ENCODE data around the gene TIGD1. TPM values are rescaled to one million over a fixed set of nuclear protein-coding genes. Genes with fewer than 3 reads are reported as not detected.

Gene TIGD1
- total and polyA plus RNA-seq, 2 donors from 2014 or later: 4.8 to 7.0 TPM

GRCh38 chr2:232508251-232508650 lies 42.1 kb downstream of the TIGD1 start:
- Histone ChIP-seq H3K9me3 (ENCODE audit: control insufficient read depth in 2 of 3, insufficient read depth in 1 of 3, low read length in 3 of 3) (no peaks in the 10 kb centered on the region), H3K27ac (ENCODE audit: low read depth in 2 of 2, low read length in 2 of 2) (no peak overlapping the region), H3K4me1 (ENCODE audit: control insufficient read depth in 2 of 3, insufficient read depth in 2 of 3, low read depth in 1 of 3, low read length in 3 of 3) (no peaks in the 10 kb centered on the region), H3K36me3 (ENCODE audit: control insufficient read depth in 2 of 3, insufficient read depth in 3 of 3, low read length in 3 of 3) (no peaks in the 10 kb centered on the region), H3K4me3 (ENCODE audit: low read length in 3 of 3) (no peak overlapping the region), H3K9ac (ENCODE audit: low read length in 3 of 3) (no peak overlapping the region), H3K27me3 (ENCODE audit: control insufficient read depth, insufficient read depth, low read length) (peaks cover 7% of the 10 kb centered on the region)
- no peak for TF ChIP-seq CTCF (IDR thresholded peaks at IDR 0.05; ENCODE audit: borderline replicate concordance, extremely low read depth, insufficient read depth)
- intact Hi-C loops (cut with DNase I): no loop called here
- DNase-seq: no peak
- FAIRE-seq: no peak

- Histone ChIP-seq H3K4me1 (ENCODE audit: control insufficient read depth in 2 of 3, insufficient read depth in 2 of 3, low read depth in 1 of 3, low read length in 3 of 3) (no peaks in the 10 kb centered on the region), H3K36me3 (ENCODE audit: control insufficient read depth in 2 of 3, insufficient read depth in 3 of 3, low read length in 3 of 3) (no peaks in the 10 kb centered on the region), H3K27me3 (ENCODE audit: control insufficient read depth, insufficient read depth, low read length) (peaks cover 7% of the 10 kb centered on the region), H3K27ac (ENCODE audit: low read depth in 2 of 2, low read length in 2 of 2) (no peak overlapping the region), H3K9me3 (ENCODE audit: control insufficient read depth in 2 of 3, insufficient read depth in 1 of 3, low read length in 3 of 3) (no peaks in the 10 kb centered on the region), H3K4me3 (ENCODE audit: low read length in 3 of 3) (no peak overlapping the region), H3K9ac (ENCODE audit: low read length in 3 of 3) (no peak overlapping the region)
- DNase-seq (peak in 1 of 5 donors; percentile 37), FAIRE-seq (no peak)
- intact Hi-C loops (cut with DNase I): no loop called here
- no peak for TF ChIP-seq CTCF (IDR thresholded peaks at IDR 0.05; ENCODE audit: borderline replicate concordance, extremely low read depth, insufficient read depth)
Measured at GRCh38 chr2:232506709-232507108, 43.6 kb downstream of the TIGD1 start.

- no peak for TF ChIP-seq CTCF (IDR thresholded peaks at IDR 0.05; ENCODE audit: borderline replicate concordance, extremely low read depth, insufficient read depth)
- Histone ChIP-seq H3K9me3 (ENCODE audit: control insufficient read depth in 2 of 3, insufficient read depth in 1 of 3, low read length in 3 of 3) (no peaks in the 10 kb centered on the region), H3K4me1 (ENCODE audit: control insufficient read depth in 2 of 3, insufficient read depth in 2 of 3, low read depth in 1 of 3, low read length in 3 of 3) (no peaks in the 10 kb centered on the region), H3K4me3 (ENCODE audit: low read length in 3 of 3) (no peak overlapping the region), H3K36me3 (ENCODE audit: control insufficient read depth in 2 of 3, insufficient read depth in 3 of 3, low read length in 3 of 3) (no peaks in the 10 kb centered on the region), H3K9ac (ENCODE audit: low read length in 3 of 3) (no peak overlapping the region), H3K27ac (ENCODE audit: low read depth in 2 of 2, low read length in 2 of 2) (no peak overlapping the region), H3K27me3 (ENCODE audit: control insufficient read depth, insufficient read depth, low read length) (peaks cover 7% of the 10 kb centered on the region)
- no peak for FAIRE-seq
- intact Hi-C loops (cut with DNase I): no loop called here
- DNase-seq: peak in 3 of 5 donors; percentile 86 to 93 (median 89)
Measured at GRCh38 chr2:232505856-232506255, 44.5 kb downstream of the TIGD1 start.

GRCh38 chr2:232504438-232504837 lies 45.9 kb downstream of the TIGD1 start:
- intact Hi-C loops (cut with DNase I): no loop called here
- H3K27me3 ChIP-seq (ENCODE audit: control insufficient read depth, insufficient read depth, low read length): peaks cover 7% of the 10 kb centered on the region
- no peak for TF ChIP-seq CTCF (IDR thresholded peaks at IDR 0.05; ENCODE audit: borderline replicate concordance, extremely low read depth, insufficient read depth)
- FAIRE-seq (no peak), DNase-seq (peak in 1 of 5 donors; percentile 46)
- H3K4me1 ChIP-seq (ENCODE audit: control insufficient read depth in 2 of 3, insufficient read depth in 2 of 3, low read depth in 1 of 3, low read length in 3 of 3): no peaks in the 10 kb centered on the region
- no peak overlapping the region for H3K27ac ChIP-seq (ENCODE audit: low read depth in 2 of 2, low read length in 2 of 2)
- no peak overlapping the region for H3K4me3 ChIP-seq (ENCODE audit: low read length in 3 of 3)
- no peaks in the 10 kb centered on the region for H3K36me3 ChIP-seq (ENCODE audit: control insufficient read depth in 2 of 3, insufficient read depth in 3 of 3, low read length in 3 of 3)
- H3K9me3 ChIP-seq (ENCODE audit: control insufficient read depth in 2 of 3, insufficient read depth in 1 of 3, low read length in 3 of 3): no peaks in the 10 kb centered on the region
- H3K9ac ChIP-seq (ENCODE audit: low read length in 3 of 3): no peak overlapping the region

All from kidney (tissue), 14 donors.